ENCODE data around the gene CPT1B. TPM values are rescaled to one million over a fixed set of nuclear protein-coding genes. Genes with fewer than 3 reads are reported as not detected.

Gene CPT1B
- polyA plus RNA-seq, 3 donors, result 0.18 to 66.9 TPM; not detected in 1

- H3K4me3 ChIP-seq (replicated peaks in 1 of 3; ENCODE audit: low read depth in 2 of 3, low read length in 3 of 3), result peak overlapping the region; percentile 23 to 72 (median 40)
- Mint-ChIP-seq H3K36me3 (peaks cover 3% of the 10 kb centered on the region in 2 donors), H3K27ac (peak overlapping the region in 2 of 7 donors; percentile 8 to 30), H3K4me3 (peak overlapping the region; percentile 75 to 86), H3K9me3 (peaks cover 0 to 6% (median 0%) of the 10 kb centered on the region in 7 donors), H3K27me3 (ENCODE audit: low read depth in 3 of 3) (peaks cover 3 to 24% (median 7%) of the 10 kb centered on the region in 3 donors), H3K4me1 (peaks cover 36% of the 10 kb centered on the region)
- peaks cover 16% of the 10 kb centered on the region for H3K79me2 ChIP-seq (ENCODE audit: insufficient read depth, low read length)
- TF ChIP-seq, protein P1, sequence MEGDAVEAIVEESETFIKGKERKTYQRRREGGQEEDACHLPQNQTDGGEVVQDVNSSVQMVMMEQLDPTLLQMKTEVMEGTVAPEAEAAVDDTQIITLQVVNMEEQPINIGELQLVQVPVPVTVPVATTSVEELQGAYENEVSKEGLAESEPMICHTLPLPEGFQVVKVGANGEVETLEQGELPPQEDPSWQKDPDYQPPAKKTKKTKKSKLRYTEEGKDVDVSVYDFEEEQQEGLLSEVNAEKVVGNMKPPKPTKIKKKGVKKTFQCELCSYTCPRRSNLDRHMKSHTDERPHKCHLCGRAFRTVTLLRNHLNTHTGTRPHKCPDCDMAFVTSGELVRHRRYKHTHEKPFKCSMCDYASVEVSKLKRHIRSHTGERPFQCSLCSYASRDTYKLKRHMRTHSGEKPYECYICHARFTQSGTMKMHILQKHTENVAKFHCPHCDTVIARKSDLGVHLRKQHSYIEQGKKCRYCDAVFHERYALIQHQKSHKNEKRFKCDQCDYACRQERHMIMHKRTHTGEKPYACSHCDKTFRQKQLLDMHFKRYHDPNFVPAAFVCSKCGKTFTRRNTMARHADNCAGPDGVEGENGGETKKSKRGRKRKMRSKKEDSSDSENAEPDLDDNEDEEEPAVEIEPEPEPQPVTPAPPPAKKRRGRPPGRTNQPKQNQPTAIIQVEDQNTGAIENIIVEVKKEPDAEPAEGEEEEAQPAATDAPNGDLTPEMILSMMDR (IDR thresholded peaks at IDR 0.05), result no peak
- peaks cover 39 to 62% of the 10 kb centered on the region in 2 donors for H3K4me1 ChIP-seq (ENCODE audit: control insufficient read depth in 1 of 2, insufficient read depth in 2 of 2, low read length in 2 of 2)
- peak in 1 of 3 donors; percentile 3 for DNase-seq
- intact Hi-C loops (cut with micrococcal nuclease), result loop anchor here in 1 of 2 donors (5.0 kb wide), 1 partner anchor 33 kb away; the partner anchor contains the start of gene CHKB
- H3K27ac ChIP-seq (ENCODE audit: low read depth in 1 of 2, low read length in 2 of 2), result peak overlapping the region in 1 of 2 donors; percentile 53
- H3K9me3 ChIP-seq (replicated peaks in 1 of 2; ENCODE audit: control insufficient read depth in 1 of 2, insufficient read depth in 1 of 2, low read length in 2 of 2), result no peaks in the 10 kb centered on the region
- WGBS (ENCODE audit: insufficient coverage), result 59% methylated on average over 60 of the region's 68 CpGs
- no peaks in the 10 kb centered on the region for H3K36me3 ChIP-seq (replicated peaks in 1 of 2; ENCODE audit: control insufficient read depth in 1 of 2, insufficient read depth in 2 of 2, low read length in 2 of 2)
- H2AFZ ChIP-seq (ENCODE audit: insufficient read depth, low read depth, low read length, poor library complexity, severe bottlenecking), result peak overlapping the region; percentile 96
- no peaks in the 10 kb centered on the region for H4K20me1 ChIP-seq (ENCODE audit: insufficient read depth, low read length)
- H3K4me2 ChIP-seq (replicated peaks; ENCODE audit: extremely low read depth, low read length, poor library complexity, severe bottlenecking), result peak overlapping the region; percentile 88
- H3K9ac ChIP-seq (ENCODE audit: insufficient read depth, low read length, poor library complexity, severe bottlenecking), result peak overlapping the region; percentile 65
- H3K27me3 ChIP-seq (ENCODE audit: control insufficient read depth in 2 of 2, insufficient read depth in 2 of 2, low read length in 2 of 2), result no peaks in the 10 kb centered on the region
Observed at GRCh38 chr22:50548921-50549790, 29.1 kb downstream of the CPT1B start.

DNA sequence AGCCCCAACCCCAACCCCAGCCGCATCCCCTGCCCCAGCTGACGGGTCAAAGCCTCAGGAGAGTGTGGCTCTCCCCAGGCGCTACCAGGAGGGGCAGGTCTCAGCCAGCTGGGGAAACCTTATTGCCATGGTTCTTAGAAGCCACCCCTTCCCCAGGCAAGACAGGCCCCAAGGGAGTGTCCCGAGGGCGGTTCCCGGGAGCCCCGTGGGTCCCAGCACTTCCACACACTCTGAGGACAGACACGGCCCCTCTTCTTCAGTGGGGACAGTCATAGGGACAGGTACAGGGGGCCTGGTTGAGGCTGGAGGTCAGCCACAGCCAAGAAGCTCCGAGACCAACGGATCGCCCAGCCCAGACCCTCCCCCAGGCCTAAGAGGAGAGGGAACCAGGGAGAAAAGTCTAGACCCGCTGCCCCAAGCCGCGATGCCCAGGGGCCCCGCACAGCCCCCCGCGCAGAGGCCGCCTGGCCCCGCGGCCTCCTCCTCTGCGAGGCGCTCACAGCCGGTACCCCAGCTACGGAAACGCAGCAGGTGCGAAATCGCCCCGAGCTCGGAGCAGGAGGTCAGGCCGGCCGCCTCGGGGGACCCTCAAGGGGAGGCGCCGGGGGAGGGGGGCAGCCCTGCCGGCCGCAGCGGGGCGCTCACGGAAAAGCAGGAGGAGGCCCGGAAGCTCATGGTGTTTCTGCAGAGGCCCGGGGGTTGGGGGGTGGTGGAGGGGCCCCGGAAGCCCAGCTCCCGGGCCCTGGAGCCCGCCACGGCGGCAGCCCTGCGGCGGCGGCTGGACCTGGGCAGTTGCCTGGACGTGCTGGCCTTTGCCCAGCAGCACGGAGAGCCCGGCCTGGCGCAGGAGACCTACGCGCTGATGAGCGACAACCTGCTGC is 29.9 kb downstream of the CPT1B start:
- WGBS (ENCODE audit: insufficient coverage), result 4% methylated on average over 49 of the region's 56 CpGs

More for the DNA sequence above, 29.9 kb downstream of the CPT1B start:
- intact Hi-C loops (cut with micrococcal nuclease), result loop anchor here in 1 of 2 donors (5.0 kb wide), 1 partner anchor 34 kb away; the partner anchor contains the start of gene CHKB
- peak overlapping the region in 3 of 7 donors; percentile 16 to 68 (median 46) for H3K27ac Mint-ChIP-seq
- no peaks in the 10 kb centered on the region for H4K20me1 ChIP-seq (ENCODE audit: insufficient read depth, low read length)
- peak overlapping the region; percentile 23 to 72 (median 40) for H3K4me3 ChIP-seq (replicated peaks in 1 of 3; ENCODE audit: low read depth in 2 of 3, low read length in 3 of 3)
- peak overlapping the region; percentile 96 for H2AFZ ChIP-seq (ENCODE audit: insufficient read depth, low read depth, low read length, poor library complexity, severe bottlenecking)
- peak overlapping the region in 1 of 2 donors; percentile 53 for H3K27ac ChIP-seq (ENCODE audit: low read depth in 1 of 2, low read length in 2 of 2)
- H3K79me2 ChIP-seq (ENCODE audit: insufficient read depth, low read length), result peaks cover 16% of the 10 kb centered on the region
- peak in 1 of 3 donors; percentile 28 for DNase-seq
- peaks cover 3 to 24% (median 5%) of the 10 kb centered on the region in 3 donors for H3K27me3 Mint-ChIP-seq (ENCODE audit: low read depth in 3 of 3)
- peaks cover 48 to 71% of the 10 kb centered on the region in 2 donors for H3K4me1 ChIP-seq (ENCODE audit: control insufficient read depth in 1 of 2, insufficient read depth in 2 of 2, low read length in 2 of 2)
- no peaks in the 10 kb centered on the region for H3K36me3 ChIP-seq (replicated peaks in 1 of 2; ENCODE audit: control insufficient read depth in 1 of 2, insufficient read depth in 2 of 2, low read length in 2 of 2)
- TF ChIP-seq, protein P1 (IDR thresholded peaks at IDR 0.05), result peak; percentile 21
- H3K9ac ChIP-seq (ENCODE audit: insufficient read depth, low read length, poor library complexity, severe bottlenecking), result peak overlapping the region; percentile 65
- H3K9me3 ChIP-seq (replicated peaks in 1 of 2; ENCODE audit: control insufficient read depth in 1 of 2, insufficient read depth in 1 of 2, low read length in 2 of 2), result no peaks in the 10 kb centered on the region
- H3K36me3 Mint-ChIP-seq, result peaks cover 3% of the 10 kb centered on the region in 2 donors
- H3K4me3 Mint-ChIP-seq, result peak overlapping the region; percentile 62 to 71
- peak overlapping the region; percentile 88 for H3K4me2 ChIP-seq (replicated peaks; ENCODE audit: extremely low read depth, low read length, poor library complexity, severe bottlenecking)
- no peaks in the 10 kb centered on the region for H3K27me3 ChIP-seq (ENCODE audit: control insufficient read depth in 2 of 2, insufficient read depth in 2 of 2, low read length in 2 of 2)
- H3K9me3 Mint-ChIP-seq, result peaks cover 0 to 6% (median 0%) of the 10 kb centered on the region in 7 donors
- H3K4me1 Mint-ChIP-seq, result peaks cover 42% of the 10 kb centered on the region

Measured in CD14-positive monocyte (primary cell).